ENCODE data around the gene GOLGB1. TPM values are rescaled to one million over a fixed set of nuclear protein-coding genes. Genes with fewer than 3 reads are reported as not detected.

Gene GOLGB1
- total and polyA plus RNA-seq, 2 of the 4 experiments (the other 2 are of a cell fraction), result 13.3 to 30.3 TPM

- no peak overlapping the region for H3K56ac ChIP-seq (ENCODE audit: extremely low read depth, insufficient read depth, low read length)
Observed at GRCh38 chr3:121645054-121645453, 104.5 kb downstream of the GOLGB1 start.

More at GRCh38 chr3:121645054-121645453, 104.5 kb downstream of the GOLGB1 start:
- H2BK15ac ChIP-seq (ENCODE audit: low read depth, low read length), result no peak overlapping the region
- H4K20me1 ChIP-seq (ENCODE audit: insufficient read depth, low read length), result no peaks in the 10 kb centered on the region
- no peak overlapping the region for H3K4me2 ChIP-seq (ENCODE audit: low read depth, low read length)
- H4K5ac ChIP-seq (ENCODE audit: low read depth, low read length), result no peak overlapping the region
- no peaks in the 10 kb centered on the region for H3K36me3 ChIP-seq (ENCODE audit: control insufficient read depth, insufficient read depth, low read length)
- no CpG with 5 or more reads among the region's 5 CpGs for WGBS, 2 experiments (ENCODE audit: extremely low coverage in 2 of 2, insufficient read length in 1 of 2)
- DNase-seq (no peak), ATAC-seq (ENCODE audit: low read depth) (no peak)
- no peaks in the 10 kb centered on the region; the same call in 1 of the 2 replicates for H3K27me3 ChIP-seq (ENCODE audit: control insufficient read depth, insufficient read depth, low read length)
- H3K18ac ChIP-seq (ENCODE audit: low read depth, low read length), result no peak overlapping the region
- no peak overlapping the region for H2AK9ac ChIP-seq (replicated peaks; ENCODE audit: low read depth, low read length, poor library complexity)
- H2BK20ac ChIP-seq (ENCODE audit: low read depth, low read length), result no peak overlapping the region
- ChIA-PET CTCF (no interaction called here), POLR2A (ENCODE audit: unreplicated experiment) (no interaction called here)
- H3K14ac ChIP-seq (replicated peaks; ENCODE audit: low read depth, low read length), result no peak overlapping the region
- in situ Hi-C loops (cut with MboI; ENCODE audit: low sequenced_read_pairs) (no loop called here), dilution Hi-C loops (cut with HindIII; ENCODE audit: low sequenced_read_pairs, unreplicated experiment) (no loop called here), intact Hi-C loops (cut with micrococcal nuclease) (no loop called here)
- TF ChIP-seq BHLHE40 (IDR thresholded peaks at IDR 0.05; ENCODE audit: low read depth, low read length) (no peak), NFE2L2 (IDR thresholded peaks at IDR 0.05; ENCODE audit: low read depth, low read length) (no peak), MAZ (IDR thresholded peaks at IDR 0.05; ENCODE audit: borderline replicate concordance, low read depth, low read length) (no peak), CEBPB (IDR thresholded peaks at IDR 0.05; ENCODE audit: low read depth, low read length) (no peak), MXI1 (IDR thresholded peaks at IDR 0.05; ENCODE audit: borderline replicate concordance, low read depth, low read length) (no peak)
- no peak overlapping the region for H2AFZ ChIP-seq (replicated peaks; ENCODE audit: low read length, poor library complexity)
- H3K4ac ChIP-seq (ENCODE audit: low read depth, low read length), result no peak overlapping the region
- no peaks in the 10 kb centered on the region for H3K9me3 ChIP-seq (ENCODE audit: control insufficient read depth, insufficient read depth, low read length)
- no peaks in the 10 kb centered on the region for H3K9me1 ChIP-seq (ENCODE audit: insufficient read depth, low read length)
- no peak overlapping the region for H3K23ac ChIP-seq (ENCODE audit: low read depth, low read length)
- H2AK5ac ChIP-seq (ENCODE audit: low read depth, low read length), result no peak overlapping the region
- H3K9ac ChIP-seq (ENCODE audit: low read depth, low read length), result no peak overlapping the region
- no peaks in the 10 kb centered on the region for H3K4me1 ChIP-seq (ENCODE audit: control insufficient read depth, insufficient read depth, low read length)
- H2BK5ac ChIP-seq (ENCODE audit: low read depth, low read length, poor library complexity, severe bottlenecking), result no peak overlapping the region
- no peak overlapping the region for H2BK120ac ChIP-seq (ENCODE audit: low read depth, low read length)
- H3K79me1 ChIP-seq (ENCODE audit: low read depth in 1 of 2, low read length in 2 of 2), result no peaks in the 10 kb centered on the region
- no peak overlapping the region for H4K91ac ChIP-seq (ENCODE audit: insufficient read depth, low read depth, low read length)
- H4K8ac ChIP-seq (ENCODE audit: low read depth in 2 of 2, low read length in 2 of 2), result no peak overlapping the region
- H3K4me3 ChIP-seq (ENCODE audit: insufficient read depth, low read depth, low read length), result no peak overlapping the region
- BruUV-seq (replicated peaks), result no TSS peak
- no peak overlapping the region for H3K27ac ChIP-seq (ENCODE audit: insufficient read depth, low read length)
